HUES48 (cell line): ENCODE data around the gene INO80E.
"Not testable (repeated sequence)": the region's sequence is repeated elsewhere in the genome, so short reads cannot be mapped to it uniquely, and the experiment has no call there.

Experiments used
- H3K27ac ChIP-seq: one replicate; pipeline ENCODE4 v1.7.0; 2013; ENCODE audit warnings: low read depth, low read length, inconsistent platforms
- H3K27me3 ChIP-seq: 2 replicates; pipeline ENCODE4 v1.6.1; 2013; ENCODE audit warnings: mild to moderate bottlenecking, low read length; ENCODE audit not compliant: control insufficient read depth, insufficient read depth
- H3K36me3 ChIP-seq: 2 replicates; pipeline ENCODE4 v1.6.1; 2013; ENCODE audit warnings: low read length; ENCODE audit not compliant: control insufficient read depth, insufficient read depth
- H3K4me1 ChIP-seq: 2 replicates; pipeline ENCODE4 v1.6.1; 2013; ENCODE audit warnings: mild to moderate bottlenecking, low read length; ENCODE audit not compliant: control insufficient read depth, insufficient read depth
- H3K4me3 ChIP-seq: 2 replicates; pipeline ENCODE4 v1.5.1; 2013; ENCODE audit warnings: mild to moderate bottlenecking, low read depth, low read length
- H3K9ac ChIP-seq: 2 replicates; pipeline ENCODE4 v1.6.1; 2013; ENCODE audit warnings: mild to moderate bottlenecking, low read depth, low read length, moderate library complexity
- H3K9me3 ChIP-seq: 2 replicates; pipeline ENCODE4 v1.6.1; 2013; ENCODE audit warnings: low read length; ENCODE audit not compliant: control insufficient read depth, insufficient read depth

INO80E gene, protein sequence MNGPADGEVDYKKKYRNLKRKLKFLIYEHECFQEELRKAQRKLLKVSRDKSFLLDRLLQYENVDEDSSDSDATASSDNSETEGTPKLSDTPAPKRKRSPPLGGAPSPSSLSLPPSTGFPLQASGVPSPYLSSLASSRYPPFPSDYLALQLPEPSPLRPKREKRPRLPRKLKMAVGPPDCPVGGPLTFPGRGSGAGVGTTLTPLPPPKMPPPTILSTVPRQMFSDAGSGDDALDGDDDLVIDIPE

DNA sequence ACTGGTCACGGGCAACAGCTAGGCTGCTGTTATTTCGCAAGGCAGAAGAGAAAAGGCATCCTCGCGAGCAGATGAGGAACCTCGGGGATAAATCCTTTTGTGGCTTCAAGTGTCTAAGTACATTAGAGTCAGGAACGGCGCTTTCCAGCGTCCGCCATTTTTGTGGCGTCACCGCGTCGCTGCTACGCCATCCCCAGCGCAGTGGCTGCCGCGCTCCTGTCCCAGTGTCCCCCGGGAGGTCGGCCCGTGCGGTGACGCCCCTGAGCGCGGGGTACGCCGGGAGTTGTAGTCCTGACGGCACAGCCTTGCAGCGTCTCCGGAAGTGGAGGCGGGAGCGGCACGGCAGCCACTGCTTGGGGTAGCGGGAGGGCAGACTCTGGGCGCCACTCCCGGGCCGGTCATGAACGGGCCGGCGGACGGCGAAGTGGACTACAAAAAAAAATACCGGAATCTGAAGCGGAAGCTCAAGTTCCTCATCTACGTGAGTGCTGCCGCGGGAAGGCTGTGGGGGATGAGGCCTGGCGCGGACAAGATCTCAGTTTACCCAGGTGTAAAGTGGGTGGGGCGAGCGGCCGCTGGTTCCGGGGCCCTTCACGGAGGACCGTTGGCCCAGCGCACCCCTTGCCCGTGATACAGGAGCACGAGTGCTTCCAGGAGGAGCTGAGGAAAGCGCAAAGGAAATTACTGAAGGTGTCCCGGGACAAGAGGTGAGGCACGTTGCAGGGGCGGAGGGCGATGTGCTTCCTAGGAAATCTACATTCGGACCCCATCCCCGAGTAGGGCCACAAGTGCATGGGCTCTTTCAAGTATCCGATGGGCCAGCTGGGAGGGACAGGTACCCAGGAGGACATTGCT, at the start of gene INO80E:
Gene INO80E, plus strand, starts transcription at position 331 of the 855 bp plus-strand sequence. Its CDS starts 70 bp downstream, at position 401.
- Histone ChIP-seq H3K4me1 (peaks cover 12% of the 10 kb centered on the region; the same call in 1 of the 2 replicates), H3K36me3 (peaks cover 33% of the 10 kb centered on the region), H3K27me3 (no peaks in the 10 kb centered on the region), H3K27ac (peak within 1 kb of the TSS; percentile 92), H3K4me3 (peak within 1 kb of the TSS; percentile 82), H3K9me3 (no peaks in the 10 kb centered on the region), H3K9ac (peak within 1 kb of the TSS; percentile 79)

DNA sequence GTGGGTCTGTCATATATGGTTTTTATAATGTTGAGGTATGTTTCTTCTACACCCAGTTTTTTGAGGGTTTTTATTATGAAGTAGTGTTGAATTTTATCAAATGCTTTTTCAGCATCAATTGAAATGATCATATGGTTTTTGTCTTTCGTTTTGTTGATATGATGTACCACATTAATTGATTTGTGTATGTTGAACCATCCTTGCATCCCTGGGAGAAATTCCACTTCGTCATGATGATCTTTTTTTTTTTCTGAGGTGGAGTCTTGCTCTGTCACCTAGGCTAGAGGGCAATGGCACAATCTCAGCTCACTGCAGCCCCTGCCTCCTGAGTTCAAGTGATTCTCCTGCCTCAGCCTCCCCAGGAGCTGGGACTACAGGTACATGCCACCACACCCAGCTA, 48.1 kb upstream of the INO80E start:
- H3K9me3 ChIP-seq = no peaks in the 10 kb centered on the region
- no peak overlapping the region for H3K4me3 ChIP-seq
- no peaks in the 10 kb centered on the region for H3K27me3 ChIP-seq
- peaks cover 12% of the 10 kb centered on the region for H3K4me1 ChIP-seq
- H3K27ac ChIP-seq = no peak overlapping the region
- no peak overlapping the region for H3K9ac ChIP-seq
- H3K36me3 ChIP-seq = no peaks in the 10 kb centered on the region

DNA sequence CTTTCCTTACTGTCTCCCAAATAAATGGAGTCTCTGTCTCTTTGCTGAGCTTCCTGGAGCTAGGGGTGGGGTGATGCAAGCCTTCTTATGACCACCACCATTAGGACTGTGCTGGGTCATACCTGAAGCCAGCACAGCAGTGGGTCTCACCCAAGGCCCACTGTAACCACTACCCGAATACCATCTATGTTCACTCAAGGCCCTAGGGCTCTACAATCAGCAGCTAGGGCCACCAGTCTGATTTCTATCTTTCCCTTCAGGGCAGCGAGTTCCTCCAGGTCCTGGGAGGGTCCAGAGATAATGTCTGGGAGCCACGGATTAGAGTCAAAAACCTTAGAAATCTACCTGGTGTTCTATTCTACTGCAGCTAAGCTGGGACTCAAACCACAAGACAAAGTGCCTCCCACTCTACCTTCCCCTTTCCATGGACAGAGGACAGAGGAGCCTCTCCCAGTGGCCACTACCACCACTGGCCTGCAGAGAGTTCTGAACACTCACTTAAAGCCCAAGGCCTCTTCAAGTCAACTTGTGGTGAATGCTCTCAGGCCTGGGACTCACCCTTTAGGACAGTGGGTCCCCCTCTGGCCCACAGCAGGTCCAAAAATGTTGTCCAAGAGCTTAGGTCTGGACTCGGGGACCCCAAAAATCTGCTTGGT, 45.1 kb upstream of the INO80E start:
- Histone ChIP-seq H3K27me3 (no peaks in the 10 kb centered on the region), H3K36me3 (no peaks in the 10 kb centered on the region), H3K4me3 (no peak overlapping the region), H3K4me1 (peaks cover 8% of the 10 kb centered on the region), H3K9me3 (no peaks in the 10 kb centered on the region), H3K9ac (no peak overlapping the region), H3K27ac (no peak overlapping the region)

DNA sequence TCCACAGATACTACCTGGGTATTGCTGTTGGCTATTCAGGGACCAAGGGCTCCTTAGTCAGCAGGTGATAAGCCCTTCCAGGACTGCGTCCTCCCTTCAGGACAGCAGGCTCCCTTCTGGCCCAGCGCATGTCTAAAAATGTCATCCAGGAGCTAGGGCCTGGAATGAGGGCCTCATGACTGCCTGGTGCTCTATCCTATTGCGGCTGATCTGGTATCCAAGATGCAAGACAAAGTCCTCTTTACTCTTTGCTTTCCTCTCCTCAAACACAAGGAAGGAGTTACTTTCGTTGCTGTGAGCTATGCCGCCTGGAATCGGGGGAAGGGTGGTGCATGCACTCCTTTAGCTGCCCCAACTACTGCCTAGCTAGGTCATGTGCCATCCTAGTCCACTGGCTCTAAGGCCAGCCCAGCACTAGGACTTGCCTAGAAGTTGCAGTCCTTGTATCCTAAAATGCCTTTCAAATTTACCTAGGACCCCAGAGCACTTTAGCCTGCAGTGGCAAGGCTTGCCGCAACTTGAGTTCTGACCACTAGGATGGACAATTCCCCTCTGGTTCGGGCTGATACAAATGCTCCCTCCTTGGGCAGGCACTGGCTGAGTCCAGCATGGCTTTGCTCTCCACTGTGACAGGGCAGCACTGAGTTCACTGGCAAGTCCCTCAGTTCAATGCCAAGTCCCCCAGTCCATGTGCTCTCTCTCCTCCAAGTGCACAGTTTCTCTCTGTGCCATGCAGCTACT, 44.2 kb upstream of the INO80E start:
- H3K27ac ChIP-seq = no peak overlapping the region
- H3K27me3 ChIP-seq = no peaks in the 10 kb centered on the region
- no peak overlapping the region for H3K9ac ChIP-seq
- no peaks in the 10 kb centered on the region for H3K36me3 ChIP-seq
- H3K4me1 ChIP-seq = peaks cover 8% of the 10 kb centered on the region
- no peak overlapping the region for H3K4me3 ChIP-seq
- no peaks in the 10 kb centered on the region for H3K9me3 ChIP-seq

DNA sequence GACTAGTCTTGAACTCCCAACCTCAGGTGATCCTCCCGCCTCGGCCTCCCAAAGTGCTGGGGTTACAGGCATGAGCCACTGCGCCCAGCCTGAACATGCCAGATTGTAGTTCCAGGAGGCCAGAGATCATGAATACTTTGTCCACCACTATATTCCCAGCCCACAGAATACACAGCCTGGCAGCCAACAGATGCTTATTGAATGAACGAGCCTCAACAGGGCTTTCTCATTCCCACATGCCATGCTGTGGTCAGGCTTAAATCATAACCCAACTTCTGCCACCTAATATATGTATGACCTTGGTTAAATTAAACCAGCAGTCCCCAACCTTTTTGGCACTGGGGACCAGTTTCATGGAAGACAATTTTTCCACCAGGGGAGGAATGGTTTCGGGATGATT, 37.3 kb upstream of the INO80E start:
- no peaks in the 10 kb centered on the region for H3K9me3 ChIP-seq
- no peak overlapping the region for H3K9ac ChIP-seq
- H3K36me3 ChIP-seq = 0 out of 2 replicates have a peak, but pooled peaks cover 3% of the 10 kb centered on the region
- H3K27me3 ChIP-seq = no peaks in the 10 kb centered on the region
- peaks cover 6% of the 10 kb centered on the region for H3K4me1 ChIP-seq
- H3K4me3 ChIP-seq = no peak overlapping the region
- no peak overlapping the region for H3K27ac ChIP-seq

DNA sequence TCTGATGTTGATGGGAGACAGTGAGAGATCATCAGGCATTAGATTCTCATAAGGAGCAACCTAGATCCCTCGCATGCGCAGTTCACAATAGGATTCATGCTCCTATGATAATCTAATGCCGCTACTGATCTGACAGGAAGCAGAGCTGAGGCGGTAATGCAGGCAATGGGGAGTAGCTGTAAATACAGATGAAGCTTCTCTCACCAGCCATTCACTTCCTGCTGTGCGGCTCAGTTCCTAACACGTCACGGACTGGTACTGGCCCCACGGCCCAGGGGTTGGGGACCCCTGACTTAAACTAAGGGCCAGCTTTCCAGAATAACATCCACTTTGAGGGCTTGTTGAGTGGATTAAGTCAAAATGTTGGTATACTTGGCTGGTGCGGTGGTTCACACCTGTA, 36.7 kb upstream of the INO80E start:
- Histone ChIP-seq H3K4me3 (no peak overlapping the region), H3K9ac (no peak overlapping the region), H3K27ac (no peak overlapping the region), H3K36me3 (0 out of 2 replicates have a peak, but pooled peaks cover 3% of the 10 kb centered on the region), H3K9me3 (no peaks in the 10 kb centered on the region), H3K27me3 (no peaks in the 10 kb centered on the region), H3K4me1 (peaks cover 6% of the 10 kb centered on the region)

DNA sequence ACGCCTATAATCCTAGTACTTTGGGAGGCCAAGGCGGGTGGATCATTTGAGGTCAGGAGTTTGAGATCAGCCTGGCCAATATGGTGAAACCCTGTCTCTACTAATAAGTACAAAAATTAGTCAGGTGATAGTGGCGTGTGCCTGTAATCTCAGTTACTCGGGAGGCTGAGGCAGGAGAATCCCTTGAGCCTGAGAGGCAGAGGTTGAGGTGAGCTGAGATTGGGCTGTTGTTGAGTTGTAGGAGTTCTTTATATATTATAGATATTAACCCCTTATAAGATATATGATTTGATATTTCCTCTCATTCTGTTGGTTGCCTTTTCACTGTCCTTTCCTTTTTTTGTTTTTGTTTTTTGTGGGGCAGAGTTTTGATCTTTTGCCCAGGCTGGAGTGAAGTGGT, 36.2 kb upstream of the INO80E start:
- H3K4me1 ChIP-seq, H3K4me3 ChIP-seq, H3K27me3 ChIP-seq, H3K9ac ChIP-seq, H3K27ac ChIP-seq, H3K36me3 ChIP-seq, H3K9me3 ChIP-seq: not testable (repeated sequence)

DNA sequence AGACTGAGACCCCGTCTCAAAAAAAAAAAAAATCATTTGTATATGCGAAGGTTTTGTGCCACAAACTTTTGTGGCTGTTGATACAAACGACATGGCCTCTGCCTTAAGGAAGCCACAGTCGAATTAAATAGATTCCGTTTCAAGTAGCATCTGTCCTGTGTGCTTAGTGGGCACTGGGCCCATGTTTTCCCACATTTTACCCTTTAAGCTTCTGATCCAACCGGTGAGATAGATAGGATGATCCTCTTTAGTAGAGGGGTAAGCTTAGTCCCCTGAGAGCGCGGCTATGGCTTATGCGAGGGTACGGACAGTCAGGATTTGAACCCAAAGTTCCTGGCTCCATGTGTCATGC, 34.9 kb upstream of the INO80E start:
- Histone ChIP-seq H3K36me3 (0 out of 2 replicates have a peak, but pooled peaks cover 7% of the 10 kb centered on the region), H3K9ac (peak overlapping the region; percentile 87; the same call in 1 of the 2 replicates), H3K27ac (peak overlapping the region; percentile 53), H3K27me3 (no peaks in the 10 kb centered on the region), H3K4me1 (peaks cover 6% of the 10 kb centered on the region), H3K4me3 (peak overlapping the region; percentile 89), H3K9me3 (no peaks in the 10 kb centered on the region)

DNA sequence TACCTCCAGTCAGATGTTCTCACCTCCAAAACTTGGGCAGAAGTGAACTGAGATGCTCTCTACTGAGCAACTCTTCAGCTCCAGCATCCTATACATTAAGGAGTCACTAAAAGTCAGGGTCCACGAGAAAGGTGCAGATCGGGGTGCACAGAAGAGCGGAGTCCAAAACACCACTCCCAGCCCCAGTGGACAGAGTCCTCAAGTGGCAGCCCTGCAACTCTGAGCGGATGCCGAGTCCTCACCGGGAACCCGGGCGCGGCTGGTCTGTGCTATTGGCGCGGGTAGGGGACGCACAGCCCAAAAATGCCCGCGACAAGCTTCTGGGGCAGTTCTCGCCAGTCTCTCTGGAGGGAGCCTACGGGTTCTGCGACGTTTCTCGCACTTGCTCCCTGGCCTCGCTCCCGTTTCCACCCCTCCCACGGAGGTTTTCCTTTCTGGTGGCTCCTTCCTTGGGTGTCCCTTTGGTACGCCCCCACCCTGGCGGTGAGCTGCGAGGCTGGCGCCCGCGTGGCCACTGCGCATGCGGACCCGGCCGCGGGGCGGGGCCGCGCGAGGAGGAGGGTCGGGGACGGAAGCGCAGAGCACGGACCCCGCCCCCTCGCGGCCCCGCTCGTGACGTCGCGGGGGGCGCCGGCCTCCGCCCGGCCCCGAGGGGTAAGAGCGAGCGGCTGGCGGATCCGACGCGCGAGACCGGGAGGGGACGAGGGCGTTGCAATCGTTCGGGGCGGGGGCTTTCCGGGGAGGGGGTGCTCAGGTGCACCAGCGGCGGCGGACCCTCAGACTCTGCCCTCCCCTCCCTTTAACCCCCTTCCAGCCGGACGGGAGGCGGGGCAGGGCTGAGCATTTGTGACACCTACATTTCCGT, 34.3 kb upstream of the INO80E start, which contains the start of gene TMEM219:
Gene TMEM219, plus strand, starts transcription at position 601 of the 865 bp plus-strand sequence. CDS start 1,065 bp downstream, outside the sequence.
- Histone ChIP-seq H3K27ac (peak within 1 kb of the TSS; percentile 53), H3K4me1 (peaks cover 6% of the 10 kb centered on the region), H3K36me3 (0 out of 2 replicates have a peak, but pooled peaks cover 7% of the 10 kb centered on the region), H3K4me3 (peak within 1 kb of the TSS; percentile 89), H3K9me3 (no peaks in the 10 kb centered on the region), H3K27me3 (no peaks in the 10 kb centered on the region), H3K9ac (peak within 1 kb of the TSS; percentile 87)
